ENCODE results near the gene KCNJ6.

GRCh38 chr21:37601915-37602314 lies 314.3 kb downstream of the KCNJ6 start:
- TF ChIP-seq OSR1 (CRISPR knock-in tag; IDR thresholded peaks at IDR 0.05) (no peak), PPARA (CRISPR knock-in tag; IDR thresholded peaks at IDR 0.05; ENCODE audit: borderline replicate concordance) (no peak), ARNTL (CRISPR knock-in tag; IDR thresholded peaks at IDR 0.05; ENCODE audit: borderline replicate concordance, low read depth) (no peak), RARB (CRISPR knock-in tag; IDR thresholded peaks at IDR 0.05) (no peak), GLIS3 (CRISPR knock-in tag; IDR thresholded peaks at IDR 0.05) (no peak), PATZ1 (CRISPR knock-in tag; IDR thresholded peaks at IDR 0.05; ENCODE audit: borderline replicate concordance) (no peak), CREB5 (CRISPR knock-in tag; IDR thresholded peaks at IDR 0.05; ENCODE audit: low read depth) (no peak), CSDC2 (CRISPR knock-in tag; IDR thresholded peaks at IDR 0.05) (no peak), CSRNP3 (CRISPR knock-in tag; IDR thresholded peaks at IDR 0.05) (no peak), SNAI2 (CRISPR knock-in tag; IDR thresholded peaks at IDR 0.05) (no peak), POU6F1 (CRISPR knock-in tag; IDR thresholded peaks at IDR 0.05; ENCODE audit: borderline replicate concordance, low read depth) (no peak), TCF4 (CRISPR knock-in tag; IDR thresholded peaks at IDR 0.05; ENCODE audit: borderline replicate concordance) (no peak), ZNF8 (CRISPR knock-in tag; IDR thresholded peaks at IDR 0.05) (no peak), ZNF70 (CRISPR knock-in tag; IDR thresholded peaks at IDR 0.05) (no peak)

All from SK-N-SH treated with all-trans-retinoic acid at 6 μM for 48 hours (cell line).